Middle frontal gyrus (tissue), 1 donor: Measurements from ENCODE around the gene MFSD12.
"Not testable (repeated sequence)": the region's sequence is repeated elsewhere in the genome, so short reads cannot be mapped to it uniquely, and the experiment has no call there.

Source experiments
- DNase-seq: peaks from one replicate; pipeline ENCODE4 v3.0.0-alpha.2; 2015; ENCODE audit warnings: low spot score; ENCODE audit errors: extremely low spot score

Gene MFSD12

GRCh38 chr19:3508771-3509535 is 48.4 kb downstream of the MFSD12 start:
- DNase-seq = no peak

DNA sequence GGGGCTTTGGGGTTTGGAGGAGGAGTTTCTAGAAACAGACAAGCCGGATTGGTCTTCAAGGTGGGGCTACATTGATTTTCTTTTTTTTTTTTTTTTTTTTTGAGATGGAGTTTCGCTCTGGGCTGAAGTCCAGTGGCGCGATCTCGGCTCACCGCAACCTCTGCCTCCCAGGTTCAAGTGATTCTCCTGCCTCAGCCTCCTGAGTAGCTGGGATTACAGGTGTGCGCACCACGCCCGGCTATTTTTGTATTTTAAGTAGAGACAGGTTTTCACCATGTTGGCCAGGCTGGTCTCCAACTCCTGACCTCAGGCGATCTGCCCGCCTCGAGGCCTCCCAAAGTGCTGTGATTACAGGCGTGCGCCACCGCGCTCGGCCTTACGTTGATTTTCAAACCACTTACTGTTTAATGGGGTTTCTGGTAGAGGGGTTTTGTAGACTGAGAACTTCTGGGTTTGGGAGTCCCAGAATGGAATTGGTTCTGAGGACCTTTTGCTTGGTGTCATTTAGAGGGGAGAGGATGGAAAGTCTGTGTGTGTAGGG is 49.2 kb downstream of the MFSD12 start:
- DNase-seq = not testable (repeated sequence)

GRCh38 chr19:3507371-3508120 is 49.8 kb downstream of the MFSD12 start:
- DNase-seq = no peak

GRCh38 chr19:3506384-3507340 is 50.7 kb downstream of the MFSD12 start:
- no peak for DNase-seq

GRCh38 chr19:3505598-3506383 is 51.6 kb downstream of the MFSD12 start, which contains the start of gene FZR1:
Gene FZR1, plus strand, starts transcription at chr19:3506311. Its CDS starts 16,679 bp downstream, at chr19:3522990.
- peak; percentile 97 for DNase-seq

- DNase-seq = no peak
Observed at GRCh38 chr19:3504735-3505134, 52.7 kb downstream of the MFSD12 start.

GRCh38 chr19:3503036-3503572 is 54.3 kb downstream of the MFSD12 start:
- no peak for DNase-seq

DNA sequence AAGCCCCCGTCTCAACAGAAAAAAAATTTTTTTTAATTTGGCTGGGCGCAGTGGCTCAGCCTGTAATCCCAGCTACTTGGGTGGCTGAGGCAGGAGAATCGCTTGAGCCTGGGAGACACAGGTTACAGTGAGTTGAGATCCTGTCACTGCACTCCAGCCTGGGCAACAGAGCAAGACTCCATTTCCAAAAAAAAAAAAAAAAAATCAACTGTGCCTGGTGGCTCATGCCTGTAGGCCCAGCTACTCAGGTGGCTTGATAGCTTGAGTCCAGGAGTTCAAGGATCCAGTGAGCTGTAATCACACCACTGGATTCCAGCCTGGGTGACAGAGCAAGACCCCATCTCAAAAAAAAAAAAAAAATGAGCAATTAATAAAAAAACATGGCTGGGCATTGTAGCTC is 55.6 kb downstream of the MFSD12 start:
- no peak for DNase-seq

DNA sequence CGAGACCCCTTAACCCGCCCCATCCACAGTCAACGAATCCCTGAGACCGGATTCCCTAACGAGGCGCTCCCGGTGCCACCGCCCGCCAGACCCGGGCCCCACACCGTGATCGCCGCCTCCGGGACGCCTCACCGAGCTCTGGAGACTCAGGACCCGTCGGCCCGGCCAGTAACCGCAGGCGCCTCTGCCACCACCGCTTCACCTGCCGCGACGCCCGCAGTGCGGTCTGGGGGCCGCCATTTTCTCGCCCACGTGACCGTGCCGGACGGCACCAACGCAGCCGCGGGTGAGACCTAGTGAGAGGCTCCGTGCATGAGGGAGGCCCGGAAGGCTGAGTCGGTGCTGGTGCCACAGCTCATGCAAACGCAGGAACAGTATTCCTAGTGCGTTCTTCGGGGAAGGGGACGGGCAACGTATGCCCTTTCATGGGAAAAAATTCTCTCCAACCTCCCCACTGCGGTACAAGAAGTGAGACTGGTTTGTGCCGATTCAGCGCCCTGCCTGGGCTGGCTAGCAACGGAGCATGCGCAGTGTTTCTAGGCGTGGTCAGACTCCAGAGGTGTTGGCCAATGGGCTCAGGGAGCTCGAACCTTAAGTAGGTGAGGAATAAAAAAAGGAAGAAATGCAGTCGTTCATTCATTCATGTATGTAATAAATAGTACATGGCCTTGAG is 56.8 kb downstream of the MFSD12 start, which contains the start of gene DOHH:
Gene DOHH, minus strand, starts transcription at position 246 of the 673 bp plus-strand sequence. CDS start 3,860 bp downstream, outside the sequence.
- peak; percentile 92 for DNase-seq

GRCh38 chr19:3499738-3500428 is 57.5 kb downstream of the MFSD12 start:
- no peak for DNase-seq

DNA sequence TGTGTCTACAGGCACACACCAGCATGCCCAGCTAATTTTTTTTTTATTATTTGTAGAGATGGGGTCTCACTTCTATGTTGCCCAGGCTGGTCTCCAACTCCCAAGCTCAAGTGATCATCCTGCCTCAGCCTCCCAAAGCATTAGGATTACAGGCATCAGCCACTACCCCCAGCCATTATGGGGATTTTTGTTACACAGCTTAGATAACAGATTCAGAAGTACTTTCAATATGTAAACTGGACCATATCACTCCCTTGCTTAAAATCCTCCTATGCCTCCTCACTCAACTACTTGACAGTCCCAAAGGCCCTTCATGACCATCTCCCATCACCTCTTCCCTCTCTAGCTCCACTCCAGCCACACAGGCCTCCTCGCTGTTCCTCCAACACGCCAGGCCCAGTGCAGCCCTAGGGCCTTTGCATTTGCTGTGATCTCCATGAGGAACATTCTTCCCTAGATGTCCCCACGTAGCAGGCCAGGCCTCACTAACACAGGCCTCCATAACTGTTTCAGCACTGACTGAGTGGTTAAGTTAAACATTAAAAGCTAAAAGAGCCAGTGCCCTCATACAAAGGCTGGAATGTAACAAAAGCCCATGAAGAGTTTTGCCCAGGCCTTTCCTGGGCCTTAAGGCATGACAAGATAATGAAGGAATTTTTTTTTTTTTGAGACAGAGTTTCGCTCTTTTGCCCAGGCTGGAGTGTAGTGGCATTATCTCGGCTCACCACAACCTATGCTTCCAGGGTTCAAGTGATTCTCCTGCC is 59.4 kb downstream of the MFSD12 start:
- DNase-seq = no peak

DNA sequence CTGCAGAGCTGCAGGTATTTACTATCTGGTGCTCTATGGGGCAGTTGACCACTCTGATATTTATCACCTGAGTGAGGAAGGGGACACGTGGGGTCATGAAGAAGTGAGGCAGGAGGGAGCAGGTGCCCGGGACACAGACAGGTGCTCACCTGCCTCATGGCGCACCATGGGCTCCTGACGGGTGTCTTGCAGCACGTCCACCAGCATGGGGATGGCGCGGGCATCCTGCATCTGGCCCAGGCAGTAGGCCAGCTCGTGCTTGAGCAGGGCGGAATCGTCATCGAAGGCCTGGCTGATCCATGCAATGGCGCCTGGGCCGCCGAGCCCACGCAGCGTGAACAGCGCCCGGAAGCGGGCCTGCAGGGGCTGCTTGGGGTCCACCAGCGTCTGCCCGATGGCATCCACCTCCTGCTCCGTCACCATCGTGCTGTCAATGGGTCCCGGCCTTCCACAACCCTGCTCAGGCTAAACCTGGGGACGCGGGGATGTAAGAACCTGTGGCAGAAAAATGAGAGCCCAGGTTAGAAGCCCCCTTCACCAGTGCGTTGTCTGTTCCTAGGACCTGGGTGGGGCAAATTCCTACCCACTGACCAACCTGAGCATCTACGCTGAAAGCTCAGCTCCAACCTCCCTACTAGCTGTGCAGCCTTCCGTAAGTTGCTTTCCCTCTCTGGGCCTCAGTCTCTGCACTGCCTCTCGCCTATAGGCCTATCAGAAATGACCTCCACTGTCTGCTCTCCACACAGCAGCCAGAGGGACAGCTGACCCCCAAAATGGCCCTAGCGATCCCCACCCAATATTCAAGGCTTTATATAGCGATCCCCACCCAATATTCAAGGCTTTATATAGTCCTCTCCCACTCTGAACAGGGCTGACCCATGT is 60.8 kb downstream of the MFSD12 start:
- no peak for DNase-seq

GRCh38 chr19:3494559-3494958 is 62.8 kb downstream of the MFSD12 start:
- DNase-seq = no peak
